A549 (cell line): ENCODE measurements around the gene ISCU.

Experiments
- CTCF ChIP-seq: fragments of >200 bp; sonication (Bioruptor Twin); formaldehyde crosslinking; IDR thresholded peaks from 3 replicates; pipeline ENCODE4 v1.5.1; 2016
- EP300 ChIP-seq, 2 experiments: fragments of >200 bp; sonication (Bioruptor Twin); formaldehyde crosslinking; IDR thresholded peaks; 2 replicates in 1 of 2; 3 replicates in 1 of 2; pipeline ENCODE4 v1.6.1; 2016 to 2017
- POLR2A ChIP-seq: IDR thresholded peaks from 2 replicates; pipeline ENCODE4 v1.6.1; 2012; ENCODE audit warnings: mild to moderate bottlenecking, low read length
- REST ChIP-seq: fragments of 200-600 bp; sonication (generic); IDR thresholded peaks from 2 replicates; pipeline ENCODE4 v1.6.1; 2016; ENCODE audit warnings: antibody characterized with exemption, mild to moderate bottlenecking, moderate library complexity
- TP53 ChIP-seq: fragments of 250-450 bp; sonication (Bioruptor Pico); IDR thresholded peaks from 2 replicates; pipeline ENCODE4 v1.5.0; 2021; ENCODE audit warnings: mild to moderate bottlenecking, moderate library complexity
- USF2 ChIP-seq: fragments of 450-650 bp; IDR thresholded peaks from 2 replicates; pipeline ENCODE4 v1.6.1; 2014; ENCODE audit warnings: antibody characterized with exemption

- no peak for TF ChIP-seq CTCF
- no peak for TF ChIP-seq POLR2A
- TF ChIP-seq EP300 (IDR thresholded peaks at IDR 0.05), result no peak
- TF ChIP-seq TP53, result no peak
- TF ChIP-seq REST, result no peak
- no peak for TF ChIP-seq USF2
These were observed 40.7 kb downstream of the ISCU start for GRCh38 chr12:108602976-108603704.
